PC-3 (cell line): ENCODE data around the gene RPL9.

Source experiments
- CTCF ChIP-seq: fragments of 300-600 bp; sonication (generic); conservative IDR thresholded peaks from 2 replicates; pipeline ENCODE4 v1.5.1; 2017; ENCODE audit warnings: antibody characterized with exemption, low read depth, mild to moderate bottlenecking, low read length
- EZH2 ChIP-seq: fragments of 300-600 bp; sonication (generic); IDR thresholded peaks from one replicate; pipeline ENCODE4 v1.6.1; 2017; ENCODE audit warnings: antibody characterized with exemption, mild to moderate bottlenecking, low read length; ENCODE audit not compliant: unreplicated experiment

DNA sequence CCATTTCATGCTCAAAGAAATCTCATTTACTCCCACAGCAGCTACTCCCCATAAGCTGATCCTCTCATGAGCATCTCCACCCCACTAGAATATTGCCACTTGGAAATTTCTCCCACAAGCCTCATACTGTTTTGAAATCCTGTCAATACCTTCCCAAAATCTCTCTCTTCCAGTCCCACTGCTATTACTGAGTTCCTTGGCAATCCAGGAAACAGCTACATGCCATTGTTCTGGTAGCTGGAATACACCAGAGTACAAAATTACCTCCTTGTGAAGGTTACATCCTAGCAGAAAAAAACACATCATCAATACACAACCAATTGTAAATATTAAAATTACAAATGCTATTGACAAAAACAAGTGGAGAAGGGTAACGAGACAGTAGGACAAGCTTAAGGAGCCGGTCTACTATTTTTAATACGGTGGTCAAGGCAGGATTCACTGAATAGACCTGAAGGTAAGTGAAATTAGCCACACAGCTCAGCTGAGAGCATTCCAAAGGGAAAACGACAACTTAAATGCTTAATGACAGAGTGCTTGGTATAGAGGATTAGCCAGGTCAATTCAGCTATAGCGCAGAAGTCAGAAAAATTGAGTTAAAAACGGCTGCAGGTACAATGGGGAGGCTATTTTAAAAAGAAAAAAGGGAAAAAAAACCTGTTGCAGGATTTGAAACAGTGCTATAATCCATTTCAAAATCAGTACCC, 6.4 kb downstream of the RPL9 start:
- TF ChIP-seq CTCF: no peak
- no peak for TF ChIP-seq EZH2
